Endometrium (tissue), 2 donors: ENCODE data around the gene ELF5.

Experiments
- FAIRE-seq: peaks from 2 replicates; lab custom pipeline; 2012; peaks lifted over from hg19 to GRCh38; lab: Jason Lieb, UNC
- donor health status: control.
- donor health status: control.

Gene ELF5

DNA sequence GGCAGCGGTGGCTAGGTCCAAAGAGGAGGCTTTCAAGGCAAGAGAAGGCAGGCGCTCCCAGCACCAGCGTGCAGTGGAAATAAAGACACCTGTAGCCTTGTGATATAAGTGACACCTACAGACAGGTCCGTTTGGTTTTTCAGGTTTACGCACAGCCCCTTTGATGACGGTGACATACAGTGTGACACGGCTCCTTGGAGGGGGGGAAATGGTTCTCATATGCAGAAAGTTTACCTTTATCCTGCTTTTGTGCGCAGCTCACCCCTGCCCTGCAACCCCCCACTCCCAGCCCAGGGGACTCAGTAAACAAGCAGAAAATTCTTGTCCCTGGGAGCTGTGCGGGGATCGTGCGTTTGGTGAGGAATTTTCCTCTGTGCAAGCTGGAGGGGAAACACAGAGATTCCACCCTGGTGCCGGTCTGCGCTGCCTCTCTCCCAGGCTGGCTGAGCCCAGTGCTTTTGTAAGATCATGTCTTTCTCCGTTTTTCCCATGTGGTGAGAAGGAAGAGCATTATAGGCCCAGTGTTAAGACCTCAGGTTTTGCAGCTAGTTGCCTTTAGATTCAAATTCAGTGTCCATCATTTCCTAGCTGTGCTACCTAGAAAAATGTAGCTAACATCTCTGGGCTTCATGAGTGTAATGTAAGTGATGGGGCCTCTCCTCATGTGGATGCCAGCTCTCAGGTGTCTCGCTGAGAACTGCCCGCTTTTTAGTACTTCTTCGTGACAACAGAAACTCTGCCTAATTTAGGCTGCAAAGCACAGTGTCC lies at the start of gene ELF5:
Gene ELF5, minus strand, starts transcription at position 113 of the 768 bp plus-strand sequence. CDS start 8,045 bp downstream, outside the sequence.
- no peak for FAIRE-seq

DNA sequence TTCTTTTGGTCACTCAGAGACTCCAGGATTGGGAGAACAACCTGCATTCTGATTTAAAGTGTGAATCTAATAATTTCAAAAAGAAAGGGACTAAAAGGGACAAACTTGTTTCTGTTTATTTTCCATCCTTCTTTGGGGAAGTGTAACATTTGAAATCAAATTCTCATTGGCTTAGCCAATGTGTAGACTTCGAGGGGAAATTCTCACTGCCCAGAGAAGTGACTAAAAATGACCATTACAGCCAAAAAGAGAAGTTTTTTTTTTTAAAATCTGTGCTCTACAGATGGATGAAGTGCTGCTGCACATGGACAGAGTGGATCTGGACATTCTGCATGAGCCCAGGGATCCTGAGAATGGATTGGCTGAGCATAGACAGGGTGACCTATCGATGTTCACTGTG lies 49.4 kb upstream of the ELF5 start:
- no peak for FAIRE-seq

DNA sequence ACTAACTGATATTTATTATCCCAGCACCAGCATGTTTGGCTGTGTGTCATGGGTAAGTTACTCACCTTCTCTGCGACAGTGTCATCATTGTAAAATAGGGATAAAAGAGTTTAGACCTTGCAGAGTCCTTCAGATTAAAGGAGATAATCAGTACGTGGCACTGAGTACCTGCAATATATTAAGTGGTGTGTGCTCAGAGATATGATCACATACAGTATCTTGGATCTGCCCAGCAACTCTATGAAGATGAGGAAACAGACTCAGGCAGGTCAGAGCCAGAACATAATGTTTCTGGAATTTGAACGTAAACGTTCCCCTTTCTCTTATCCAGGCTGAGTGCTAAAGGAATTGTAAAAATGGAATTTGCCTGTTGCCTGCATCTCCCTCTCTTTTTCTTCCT lies 46.9 kb upstream of the ELF5 start:
- no peak for FAIRE-seq

DNA sequence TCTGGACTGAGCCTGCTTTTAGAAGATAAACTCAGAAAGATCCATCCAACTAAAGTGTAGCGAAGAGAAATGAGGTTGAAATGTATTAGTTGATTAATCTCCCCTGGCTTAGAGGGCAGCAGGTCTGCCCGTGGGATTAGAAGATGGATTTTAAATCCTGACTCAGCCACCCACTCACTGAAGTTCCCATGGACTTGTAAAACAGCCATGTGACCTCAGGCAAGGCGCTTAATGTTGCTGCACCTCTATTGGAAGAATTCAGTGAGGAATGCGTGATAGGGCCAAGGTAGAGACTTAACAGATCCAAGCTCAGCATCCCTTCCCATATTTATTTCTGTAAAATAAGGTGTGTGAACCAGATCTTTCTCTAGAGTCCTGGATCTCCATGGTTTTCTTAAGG lies 45.1 kb upstream of the ELF5 start:
- no peak for FAIRE-seq

DNA sequence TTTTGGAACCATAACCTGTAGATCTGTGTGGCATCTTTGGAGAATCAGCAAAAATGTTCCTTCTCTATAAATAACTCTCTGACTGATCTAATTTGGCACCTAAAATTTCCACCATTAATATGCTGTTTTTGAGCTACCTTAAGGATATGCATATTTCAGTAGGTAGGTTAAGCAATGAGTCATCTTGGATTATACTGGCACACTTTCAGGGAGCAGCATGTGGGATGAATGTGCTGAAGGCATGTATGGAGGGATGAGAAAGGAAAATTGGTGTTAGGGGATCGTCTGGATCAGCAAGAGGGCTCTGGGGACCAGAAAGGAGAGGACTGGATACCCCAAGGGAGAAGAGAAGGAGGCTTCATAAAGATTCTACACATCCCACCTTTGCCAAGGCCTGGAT lies 44.6 kb upstream of the ELF5 start:
- FAIRE-seq = no peak

DNA sequence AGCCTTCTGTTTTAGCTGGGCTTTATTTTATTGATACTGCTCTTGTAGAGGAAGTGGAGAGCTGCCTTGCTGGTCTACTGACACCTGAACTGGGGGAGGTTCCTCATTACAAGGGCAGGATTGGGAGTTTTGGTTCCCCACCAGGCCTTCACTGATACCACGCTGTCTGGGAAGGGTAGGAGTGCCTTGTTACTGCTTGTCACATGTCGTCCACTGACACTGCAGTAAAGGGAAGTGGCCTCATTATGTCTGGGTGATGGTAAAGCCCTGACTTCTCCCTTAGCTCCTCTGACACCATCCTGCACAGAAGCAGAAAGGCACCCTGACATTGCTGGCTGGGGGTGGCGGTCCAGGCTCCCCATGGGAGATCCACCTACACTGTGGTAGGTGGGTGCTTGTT lies 38.7 kb upstream of the ELF5 start:
- no peak for FAIRE-seq

DNA sequence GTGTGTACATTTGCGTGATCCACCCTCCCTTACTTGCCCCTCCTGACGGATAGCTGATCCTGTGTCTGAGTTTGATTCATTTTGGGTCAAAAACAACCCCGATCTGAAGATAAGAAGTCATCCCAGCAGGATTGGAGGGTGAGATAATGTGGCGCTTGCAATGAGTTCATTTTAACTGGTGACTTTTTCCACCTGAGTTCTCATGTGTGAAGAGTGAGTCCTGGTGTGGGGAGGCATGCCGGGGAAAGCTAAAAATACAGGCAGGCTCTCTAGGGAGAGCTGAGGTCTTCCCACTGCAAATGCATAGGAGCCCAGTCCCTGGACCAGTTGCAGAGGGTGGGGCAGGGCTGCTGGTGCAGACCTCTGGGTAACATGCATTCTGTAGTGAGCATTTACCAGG lies 35.7 kb upstream of the ELF5 start:
- FAIRE-seq = no peak

DNA sequence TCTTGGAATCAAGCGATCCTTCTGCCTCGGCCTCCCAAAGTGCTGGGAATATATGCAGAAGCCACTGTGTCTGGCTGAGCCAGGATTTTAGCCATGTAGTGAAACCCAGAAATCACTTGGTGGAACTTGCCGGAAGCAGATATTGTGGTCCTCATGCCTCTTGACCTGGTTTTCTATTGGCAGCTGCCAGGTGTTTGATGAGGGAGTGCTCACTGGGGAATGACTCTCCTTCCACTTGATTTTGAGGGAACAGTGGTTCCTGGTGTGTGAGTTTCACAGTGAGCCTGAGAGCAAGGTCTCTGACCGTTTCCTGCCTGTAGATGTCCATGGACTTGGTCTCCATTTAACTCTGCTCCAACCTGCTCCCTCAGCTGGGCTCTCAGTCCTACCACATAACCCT lies 34.7 kb upstream of the ELF5 start:
- no peak for FAIRE-seq

DNA sequence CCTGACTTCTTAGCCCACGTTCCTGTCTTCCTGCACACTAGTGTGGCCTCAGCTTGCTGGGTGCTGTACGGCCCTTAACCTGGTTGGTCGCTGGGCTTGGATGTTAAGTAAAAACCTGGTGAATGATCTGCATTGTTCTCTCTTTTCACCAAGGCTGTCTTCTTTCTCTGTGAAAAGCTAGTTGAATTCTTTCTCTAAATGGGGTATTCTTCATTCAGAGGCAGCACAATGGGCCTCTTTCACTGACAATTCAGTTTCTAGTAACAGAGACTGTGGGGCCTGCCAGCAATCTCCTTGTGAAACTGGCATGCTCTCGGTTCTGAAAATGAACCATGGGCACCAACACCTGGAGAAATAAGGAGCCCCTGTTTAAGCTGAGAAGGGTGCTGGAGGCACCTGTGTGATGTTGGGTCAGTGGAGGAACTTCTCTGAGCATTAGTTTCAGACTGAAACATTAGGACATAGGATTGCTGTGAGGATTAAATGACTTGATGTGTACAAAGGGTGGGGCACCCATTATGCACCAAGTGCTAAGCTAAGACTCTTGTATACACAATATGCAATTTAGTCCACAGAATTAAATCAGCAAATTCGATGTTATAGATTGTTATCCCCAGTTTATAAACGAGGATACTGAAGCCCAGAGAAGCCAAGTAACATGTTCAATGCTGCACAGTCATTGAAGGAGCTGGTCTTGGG lies 33.1 kb upstream of the ELF5 start:
- FAIRE-seq = no peak

DNA sequence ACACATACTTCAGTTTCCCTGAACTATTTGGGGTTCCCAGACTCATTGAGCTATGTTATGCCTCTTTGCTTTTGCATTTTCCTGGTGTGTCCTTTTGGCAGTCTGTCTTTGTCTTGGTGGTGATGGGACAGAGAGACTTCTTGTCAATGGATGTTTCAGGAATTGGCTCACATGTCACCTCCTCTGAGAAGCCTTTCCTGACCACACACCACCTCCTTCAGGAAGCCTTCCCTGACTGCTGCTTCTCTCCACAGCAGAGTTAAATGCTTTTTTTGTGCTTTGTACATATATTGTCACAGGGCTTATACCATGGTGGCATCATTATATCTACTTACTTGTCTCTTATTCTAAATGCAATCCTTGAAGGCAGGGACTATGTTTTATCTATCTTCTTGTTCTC lies 28.5 kb upstream of the ELF5 start:
- no peak for FAIRE-seq

DNA sequence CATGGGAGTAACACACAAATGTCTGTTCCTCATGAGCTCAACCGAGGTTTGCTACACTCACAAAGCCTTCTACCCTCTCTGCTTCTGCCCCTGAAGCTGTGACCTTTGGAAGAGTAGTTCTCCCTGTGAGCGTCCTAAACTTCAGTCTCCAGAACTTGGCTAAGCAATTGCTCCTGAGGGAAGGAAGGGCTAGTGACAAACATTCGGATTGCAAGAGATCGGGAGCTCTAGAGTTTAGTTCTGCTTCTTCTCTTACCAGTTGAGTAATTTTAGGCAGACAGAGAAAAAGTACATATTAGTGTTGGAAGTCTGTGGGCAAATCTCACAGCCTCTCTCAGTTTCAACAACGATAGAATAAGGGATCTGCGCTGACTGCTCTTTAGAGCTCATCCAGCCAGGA lies 27.3 kb upstream of the ELF5 start:
- no peak for FAIRE-seq

DNA sequence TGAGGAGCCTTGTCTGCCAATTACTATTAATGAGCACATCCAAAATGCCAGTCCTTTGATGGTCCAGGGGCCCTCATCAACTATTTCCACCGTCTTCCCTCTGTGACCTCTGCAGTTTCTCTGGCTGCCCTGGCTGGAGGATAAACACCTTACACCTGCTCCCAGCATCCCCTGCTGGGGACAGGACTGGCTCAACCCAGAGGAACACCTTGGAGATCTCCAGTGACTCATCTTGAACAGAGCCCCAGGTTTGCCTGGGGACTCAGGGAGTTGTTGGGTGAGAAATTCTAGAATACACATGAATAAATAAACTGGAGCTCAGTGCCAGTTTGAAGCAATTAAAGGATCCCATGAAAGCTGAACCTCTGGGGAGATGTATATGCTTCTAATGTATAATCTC lies 24.0 kb upstream of the ELF5 start:
- FAIRE-seq = no peak

DNA sequence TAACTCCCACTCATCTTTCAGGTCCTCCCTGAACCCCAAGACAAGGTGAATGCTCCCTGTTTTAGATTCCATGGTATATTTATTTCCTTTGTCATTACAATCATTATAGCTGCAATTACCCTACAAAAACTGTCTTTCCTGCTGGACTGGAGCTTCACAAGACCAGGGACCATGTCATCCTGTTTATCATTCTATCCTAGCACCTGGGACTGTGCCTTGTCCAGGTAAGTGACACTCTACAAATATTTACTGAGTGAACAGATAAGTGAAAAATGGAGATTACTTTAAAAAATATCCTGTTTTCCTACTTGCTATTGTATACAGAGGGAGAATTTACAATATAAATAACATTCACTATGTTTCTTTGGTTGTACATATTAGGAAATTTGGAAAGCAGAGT lies 22.5 kb upstream of the ELF5 start:
- no peak for FAIRE-seq

DNA sequence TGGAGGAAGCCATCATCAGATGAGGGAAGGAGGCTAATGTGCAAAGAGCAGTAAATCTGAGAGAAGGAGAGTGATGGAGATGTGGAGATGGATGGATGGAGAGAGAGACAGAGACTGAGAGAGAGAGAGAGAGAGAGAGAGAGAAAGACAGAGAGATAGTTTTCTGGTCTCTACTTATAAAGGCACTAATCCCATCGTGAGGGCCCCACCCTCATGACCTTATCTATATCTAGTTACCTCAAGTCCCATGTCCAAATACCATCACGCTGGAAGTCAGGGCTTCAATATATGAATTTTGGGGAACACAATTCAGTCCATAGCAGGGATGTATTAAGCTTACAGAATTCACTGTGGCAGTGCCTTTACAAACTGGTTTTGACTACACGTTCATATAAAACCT lies 21.2 kb upstream of the ELF5 start:
- FAIRE-seq = no peak

DNA sequence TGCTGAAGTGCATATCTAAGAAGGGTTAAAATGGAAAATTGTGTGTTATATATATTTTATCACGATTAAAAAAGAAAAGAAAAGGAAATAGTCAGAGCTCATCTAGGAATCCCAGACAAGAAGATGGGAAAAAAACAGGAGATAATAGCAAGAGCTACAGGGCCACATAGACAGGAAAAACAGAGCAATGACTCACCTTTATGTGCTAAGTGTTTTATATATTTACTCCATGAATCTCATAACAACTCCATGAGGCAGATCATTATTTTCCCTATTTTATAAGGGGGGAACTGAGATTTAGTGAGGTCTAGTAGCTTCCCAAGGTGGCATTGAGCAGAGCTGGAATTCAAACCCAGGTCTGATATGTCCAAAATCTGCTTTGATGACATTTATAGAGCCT lies 18.1 kb upstream of the ELF5 start:
- FAIRE-seq = no peak

DNA sequence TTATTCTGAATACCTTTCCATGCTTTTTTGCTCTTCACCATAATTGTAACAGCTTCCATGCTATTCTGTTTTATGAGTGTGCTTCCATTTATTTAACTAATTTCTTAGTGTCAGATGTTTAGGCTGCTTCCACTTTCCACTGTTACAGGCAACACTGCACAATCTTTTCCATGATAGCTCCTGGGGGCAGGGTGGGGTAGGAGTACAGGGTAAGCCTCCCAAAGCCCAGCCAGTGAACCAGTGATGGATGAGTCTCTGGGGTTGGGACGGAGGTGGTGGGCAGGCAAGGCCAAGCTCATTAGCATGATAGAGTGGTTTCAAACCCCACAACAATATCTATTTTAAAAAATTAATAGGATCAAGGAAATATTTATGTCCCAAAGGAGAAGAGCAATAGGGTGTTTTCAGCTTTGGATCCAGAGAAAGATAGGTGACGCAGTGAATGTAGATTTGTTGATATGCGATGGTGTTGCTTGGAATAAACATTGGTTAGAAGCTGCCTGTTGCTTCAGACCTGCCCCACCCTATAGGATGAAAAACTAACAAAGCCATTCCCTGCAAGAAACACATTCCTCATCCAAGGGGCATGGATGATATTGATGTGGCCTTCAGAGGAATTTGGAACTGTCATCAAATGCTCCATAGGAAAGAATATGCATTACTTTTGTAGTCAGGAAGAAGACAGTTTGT lies 17.1 kb upstream of the ELF5 start:
- FAIRE-seq = no peak

DNA sequence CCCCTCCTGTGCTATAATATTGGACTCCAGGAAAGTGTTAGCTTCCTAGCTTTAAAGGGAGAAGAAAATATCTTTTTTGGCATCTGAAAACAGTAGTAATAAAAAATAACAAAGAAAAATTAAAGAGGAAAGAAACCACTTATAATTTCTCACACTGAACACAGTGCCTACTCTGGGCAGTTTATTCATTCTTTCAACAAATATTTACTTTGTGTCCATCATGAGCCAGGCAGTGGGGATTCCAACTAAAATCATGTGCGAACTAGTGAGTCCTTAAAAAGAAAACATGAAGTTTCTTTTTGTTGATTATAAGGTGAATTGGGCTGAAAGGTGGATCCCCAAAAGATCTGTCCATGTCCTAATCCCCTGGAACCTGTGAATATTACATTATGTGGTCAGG lies 16.0 kb upstream of the ELF5 start:
- FAIRE-seq = no peak

DNA sequence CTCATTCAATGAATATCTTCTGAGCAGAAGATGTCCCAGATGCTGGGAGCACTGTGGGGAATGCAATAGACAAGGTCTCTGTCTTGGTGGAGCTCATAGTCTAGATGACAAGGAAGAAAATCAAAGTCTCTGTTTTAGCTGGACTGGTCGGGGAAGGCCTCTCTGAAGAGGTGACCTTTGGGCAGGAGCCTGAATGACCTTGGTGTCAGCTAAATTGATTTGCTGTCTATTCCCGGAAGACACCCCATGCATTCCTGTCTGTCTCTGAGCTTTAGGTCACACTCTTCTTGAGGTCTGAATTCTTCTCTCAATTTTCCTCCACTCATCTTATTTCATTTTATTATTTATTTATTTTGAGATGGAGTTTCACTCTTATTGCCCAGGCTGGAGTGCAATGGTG lies 14.5 kb upstream of the ELF5 start:
- no peak for FAIRE-seq

DNA sequence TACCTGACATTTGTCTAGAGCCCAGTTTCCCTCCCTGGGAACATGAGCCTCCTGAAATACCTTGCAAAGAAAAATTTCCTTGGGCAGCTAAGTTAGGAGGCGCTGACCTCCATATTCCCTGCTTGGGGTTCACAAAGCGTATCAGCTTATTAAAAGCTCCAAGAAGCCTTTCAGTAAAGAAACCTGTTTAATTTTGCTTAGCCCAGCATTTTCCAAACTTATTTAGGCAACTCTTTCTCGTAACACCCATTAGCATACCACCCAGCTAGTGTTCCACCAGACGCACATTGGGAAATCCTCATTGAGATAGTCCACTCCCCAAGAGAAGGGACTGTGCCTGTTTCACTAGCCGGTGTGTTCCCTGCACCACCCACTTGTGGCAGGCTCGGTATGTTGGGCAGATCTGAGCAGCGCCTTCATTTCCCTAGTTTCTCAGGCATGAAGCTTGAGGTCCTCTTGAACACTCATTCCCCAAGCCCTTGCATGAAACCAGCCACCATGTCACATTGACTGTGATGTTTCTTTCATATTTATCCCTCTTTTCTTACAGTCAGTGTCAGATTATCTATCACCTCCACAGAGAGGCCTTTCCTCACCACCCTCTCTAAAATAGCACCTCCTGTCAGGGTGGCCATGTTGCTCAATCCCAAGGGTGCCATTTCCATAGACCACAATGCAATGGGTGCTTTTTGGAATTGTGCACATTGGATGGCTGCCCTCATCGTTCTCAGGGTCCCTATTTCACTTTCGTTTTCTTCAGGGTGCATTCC lies 12.5 kb upstream of the ELF5 start:
- FAIRE-seq = no peak

DNA sequence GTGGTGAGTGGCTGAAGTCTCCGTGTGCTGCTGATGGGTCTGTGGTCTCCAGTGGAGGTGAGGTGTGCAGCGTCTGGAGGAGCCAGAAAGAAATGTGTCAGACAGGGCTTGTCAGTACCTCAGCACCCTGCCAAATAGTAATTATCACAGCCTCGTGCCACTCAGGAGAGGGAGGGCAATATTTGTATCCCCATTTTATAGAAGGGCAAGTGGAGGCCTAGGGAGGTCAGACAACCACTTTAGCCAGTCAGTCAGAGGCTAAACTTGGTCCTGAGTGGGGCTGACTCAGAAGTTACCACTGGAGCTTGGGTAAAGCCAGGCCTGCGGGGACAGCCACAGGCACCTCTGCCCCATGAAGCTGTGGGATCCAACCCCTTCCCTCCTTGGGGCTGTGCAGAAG lies 11.5 kb upstream of the ELF5 start:
- no peak for FAIRE-seq

DNA sequence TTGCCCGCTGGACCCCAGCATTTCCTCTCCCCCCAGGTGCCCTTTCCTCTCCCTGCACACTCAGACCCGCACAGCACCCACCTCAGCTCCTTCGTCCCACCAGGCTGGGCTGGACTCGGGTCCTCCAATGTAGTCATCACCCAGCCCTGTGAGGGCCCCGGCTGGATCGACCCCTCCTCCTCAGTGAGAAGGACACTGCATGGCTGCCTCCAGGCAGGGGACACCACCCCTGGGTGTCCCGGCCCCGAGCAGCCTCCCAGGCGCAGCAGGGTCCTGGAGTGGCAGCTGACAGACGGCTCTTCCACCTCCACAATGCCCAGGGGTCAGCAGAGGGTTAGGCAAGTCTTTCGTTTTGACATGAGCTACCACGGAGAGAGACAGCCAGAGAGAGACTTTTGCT lies 11.1 kb upstream of the ELF5 start:
- FAIRE-seq = no peak

DNA sequence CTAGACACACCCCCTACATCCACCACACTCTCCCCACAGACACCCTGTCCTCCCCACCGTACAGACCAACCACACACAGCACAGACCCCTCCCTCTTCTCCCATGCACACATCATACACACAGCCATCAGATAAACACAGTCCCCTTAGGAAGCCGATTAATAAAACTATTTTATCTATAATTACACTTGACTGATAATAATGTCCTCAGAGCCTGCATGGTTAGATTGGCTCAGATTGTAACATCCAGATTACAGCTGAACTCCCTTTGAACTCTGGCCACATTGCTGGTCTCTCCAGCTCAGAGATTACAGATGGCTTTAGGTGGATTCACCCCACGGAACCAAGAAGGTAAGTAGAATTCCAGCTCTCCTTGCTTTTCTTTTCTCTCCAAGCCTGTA lies 9.5 kb upstream of the ELF5 start:
- FAIRE-seq = no peak

DNA sequence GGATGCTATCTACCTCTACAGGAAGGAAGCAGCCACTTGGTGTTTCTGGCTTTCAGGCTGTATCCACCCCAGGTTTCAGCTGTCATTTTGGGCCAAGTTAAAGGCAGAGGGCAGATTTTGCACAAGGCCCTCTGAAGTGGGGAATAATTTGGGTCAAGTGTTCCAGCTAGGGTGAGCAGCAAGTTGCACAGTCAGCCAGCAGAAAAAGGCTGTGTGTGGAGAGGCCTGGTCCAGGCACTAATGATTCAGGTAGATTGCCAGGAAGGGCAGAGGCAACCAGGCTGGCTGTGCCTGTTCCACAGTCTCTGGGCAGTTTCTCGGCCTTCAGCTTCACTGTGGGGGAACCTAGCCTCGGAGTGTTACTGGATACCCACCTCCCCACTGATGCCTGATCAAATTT lies 8.6 kb upstream of the ELF5 start:
- no peak for FAIRE-seq
